SU-DHL-6 (cell line): ENCODE measurements around the gene ZHX3.

ENCODE experiments used
- H2AFZ ChIP-seq: fragments of 200-600 bp; sonication (generic); 2 replicates; pipeline ENCODE4 v1.6.1; 2014; ENCODE audit warnings: low read depth, mild to moderate bottlenecking, moderate library complexity, mixed read lengths, antibody characterized with exemption, low read length; ENCODE audit not compliant: severe bottlenecking
- H3F3A ChIP-seq: fragments of 200-600 bp; shearing (Covaris generic); 2 replicates; pipeline ENCODE4 v1.6.0; 2016; ENCODE audit warnings: antibody characterized with exemption, mild to moderate bottlenecking; ENCODE audit not compliant: insufficient read depth
- H3K27ac ChIP-seq: fragments of 200-600 bp; sonication (generic); 2 replicates; pipeline ENCODE4 v1.5.1; 2016; ENCODE audit warnings: low read depth, mild to moderate bottlenecking, low read length, moderate library complexity, mixed read lengths
- H3K27me3 ChIP-seq: fragments of 200-600 bp; sonication (generic), shearing (Covaris generic); 2 replicates; pipeline ENCODE4 v1.6.0; 2014; ENCODE audit warnings: mild to moderate bottlenecking, low read length
- H3K36me3 ChIP-seq: fragments of 200-600 bp; sonication (generic); 2 replicates; pipeline ENCODE4 v1.6.1; 2014; ENCODE audit warnings: mild to moderate bottlenecking, low read length, mixed read lengths
- H3K4me2 ChIP-seq: fragments of 300-600, 200-600 bp; shearing (Covaris generic), sonication (generic); 2 replicates; pipeline ENCODE4 v1.6.0; 2014; ENCODE audit warnings: low read length, low read depth, mild to moderate bottlenecking; ENCODE audit not compliant: poor library complexity, severe bottlenecking
- H3K4me3 ChIP-seq: fragments of 200-600 bp; sonication (generic); 2 replicates; pipeline ENCODE4 v1.5.1; 2014; ENCODE audit warnings: antibody characterized with exemption, low read length, mild to moderate bottlenecking, mixed read lengths; ENCODE audit not compliant: insufficient read depth, poor library complexity, severe bottlenecking
- H3K79me2 ChIP-seq: fragments of 200-600 bp; sonication (generic); 2 replicates; pipeline ENCODE4 v1.6.1; 2014; ENCODE audit warnings: mild to moderate bottlenecking, low read length, moderate library complexity; ENCODE audit not compliant: insufficient read depth
- H3K9ac ChIP-seq: fragments of 200-600 bp; sonication (generic); 2 replicates; pipeline ENCODE4 v1.7.0; 2014; ENCODE audit warnings: mild to moderate bottlenecking, low read length
- H3K9me2 ChIP-seq: fragments of 200-600 bp; sonication (generic); replicated peaks from 2 replicates; pipeline ENCODE4 v1.6.1; 2014; ENCODE audit warnings: low read length; ENCODE audit not compliant: insufficient read depth
- H3K9me3 ChIP-seq: fragments of 200-600 bp; sonication (generic); 2 replicates; pipeline ENCODE4 v1.6.1; 2014; ENCODE audit warnings: low read length, mixed read lengths; ENCODE audit not compliant: insufficient read depth
- H4K20me1 ChIP-seq: fragments of 200-600 bp; sonication (generic); 2 replicates; pipeline ENCODE4 v1.6.1; 2014; ENCODE audit warnings: low read depth, mild to moderate bottlenecking, antibody characterized with exemption, low read length, moderate library complexity, mixed read lengths
- CTCF ChIP-seq: fragments of 200-600 bp; sonication (generic); IDR thresholded peaks from one replicate; pipeline ENCODE4 v1.5.1; 2017; ENCODE audit warnings: antibody characterized with exemption, mild to moderate bottlenecking, low read length, moderate library complexity; ENCODE audit not compliant: insufficient read depth, poor library complexity, severe bottlenecking
- EZH2phosphoT487 ChIP-seq: fragments of 200-600 bp; sonication (generic), shearing (Covaris generic); conservative IDR thresholded peaks from 2 replicates; pipeline ENCODE4 v1.6.1; 2018; ENCODE audit warnings: mild to moderate bottlenecking, antibody characterized with exemption, low read length, moderate library complexity, mixed read lengths

Gene ZHX3

GRCh38 chr20:41350408-41350962 lies 33.0 kb upstream of the ZHX3 start:
- Histone ChIP-seq H4K20me1 (no peaks in the 10 kb centered on the region), H3K36me3 (no peaks in the 10 kb centered on the region), H3F3A (no peaks in the 10 kb centered on the region), H3K4me2 (no peak overlapping the region), H3K9me3 (no peaks in the 10 kb centered on the region), H2AFZ (no peak overlapping the region), H3K27ac (no peak overlapping the region), H3K9me2 (no peaks in the 10 kb centered on the region), H3K79me2 (no peaks in the 10 kb centered on the region), H3K9ac (no peak overlapping the region), H3K4me3 (no peak overlapping the region), H3K27me3 (no peaks in the 10 kb centered on the region)
- no peak for TF ChIP-seq EZH2phosphoT487
- no peak for TF ChIP-seq CTCF

GRCh38 chr20:41349943-41350342 lies 32.4 kb upstream of the ZHX3 start:
- H3K9me3 ChIP-seq, result no peaks in the 10 kb centered on the region
- H2AFZ ChIP-seq, result no peak overlapping the region
- no peak overlapping the region for H3K27ac ChIP-seq
- H3K36me3 ChIP-seq, result no peaks in the 10 kb centered on the region
- no peak for TF ChIP-seq EZH2phosphoT487
- TF ChIP-seq CTCF, result no peak
- H3K9me2 ChIP-seq, result no peaks in the 10 kb centered on the region
- no peaks in the 10 kb centered on the region for H3K79me2 ChIP-seq
- H3K9ac ChIP-seq, result no peak overlapping the region
- no peak overlapping the region for H3K4me3 ChIP-seq
- H4K20me1 ChIP-seq, result no peaks in the 10 kb centered on the region
- H3K4me2 ChIP-seq, result no peak overlapping the region
- H3F3A ChIP-seq, result no peaks in the 10 kb centered on the region
- H3K27me3 ChIP-seq, result no peaks in the 10 kb centered on the region

GRCh38 chr20:41349266-41349665 lies 31.7 kb upstream of the ZHX3 start:
- TF ChIP-seq EZH2phosphoT487 (no peak), CTCF (no peak)
- Histone ChIP-seq H3K4me2 (no peak overlapping the region), H4K20me1 (no peaks in the 10 kb centered on the region), H3K9me3 (no peaks in the 10 kb centered on the region), H3K9ac (no peak overlapping the region), H2AFZ (no peak overlapping the region), H3K27me3 (no peaks in the 10 kb centered on the region), H3K27ac (no peak overlapping the region), H3F3A (no peaks in the 10 kb centered on the region), H3K9me2 (no peaks in the 10 kb centered on the region), H3K4me3 (no peak overlapping the region), H3K36me3 (no peaks in the 10 kb centered on the region), H3K79me2 (no peaks in the 10 kb centered on the region)
